NCI-H2196 (cell line): ENCODE data around the gene EIF3CL.
"Not testable (repeated sequence)": the region's sequence is repeated elsewhere in the genome, so short reads cannot be mapped to it uniquely, and the experiment has no call there.

Experiments used
- DNase-seq: peaks from one replicate; lab custom pipeline; 2025; ENCODE audit not compliant: unreplicated experiment; lab: John Stamatoyannopoulos, UW

EIF3CL gene, protein sequence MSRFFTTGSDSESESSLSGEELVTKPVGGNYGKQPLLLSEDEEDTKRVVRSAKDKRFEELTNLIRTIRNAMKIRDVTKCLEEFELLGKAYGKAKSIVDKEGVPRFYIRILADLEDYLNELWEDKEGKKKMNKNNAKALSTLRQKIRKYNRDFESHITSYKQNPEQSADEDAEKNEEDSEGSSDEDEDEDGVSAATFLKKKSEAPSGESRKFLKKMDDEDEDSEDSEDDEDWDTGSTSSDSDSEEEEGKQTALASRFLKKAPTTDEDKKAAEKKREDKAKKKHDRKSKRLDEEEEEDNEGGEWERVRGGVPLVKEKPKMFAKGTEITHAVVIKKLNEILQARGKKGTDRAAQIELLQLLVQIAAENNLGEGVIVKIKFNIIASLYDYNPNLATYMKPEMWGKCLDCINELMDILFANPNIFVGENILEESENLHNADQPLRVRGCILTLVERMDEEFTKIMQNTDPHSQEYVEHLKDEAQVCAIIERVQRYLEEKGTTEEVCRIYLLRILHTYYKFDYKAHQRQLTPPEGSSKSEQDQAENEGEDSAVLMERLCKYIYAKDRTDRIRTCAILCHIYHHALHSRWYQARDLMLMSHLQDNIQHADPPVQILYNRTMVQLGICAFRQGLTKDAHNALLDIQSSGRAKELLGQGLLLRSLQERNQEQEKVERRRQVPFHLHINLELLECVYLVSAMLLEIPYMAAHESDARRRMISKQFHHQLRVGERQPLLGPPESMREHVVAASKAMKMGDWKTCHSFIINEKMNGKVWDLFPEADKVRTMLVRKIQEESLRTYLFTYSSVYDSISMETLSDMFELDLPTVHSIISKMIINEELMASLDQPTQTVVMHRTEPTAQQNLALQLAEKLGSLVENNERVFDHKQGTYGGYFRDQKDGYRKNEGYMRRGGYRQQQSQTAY

DNA sequence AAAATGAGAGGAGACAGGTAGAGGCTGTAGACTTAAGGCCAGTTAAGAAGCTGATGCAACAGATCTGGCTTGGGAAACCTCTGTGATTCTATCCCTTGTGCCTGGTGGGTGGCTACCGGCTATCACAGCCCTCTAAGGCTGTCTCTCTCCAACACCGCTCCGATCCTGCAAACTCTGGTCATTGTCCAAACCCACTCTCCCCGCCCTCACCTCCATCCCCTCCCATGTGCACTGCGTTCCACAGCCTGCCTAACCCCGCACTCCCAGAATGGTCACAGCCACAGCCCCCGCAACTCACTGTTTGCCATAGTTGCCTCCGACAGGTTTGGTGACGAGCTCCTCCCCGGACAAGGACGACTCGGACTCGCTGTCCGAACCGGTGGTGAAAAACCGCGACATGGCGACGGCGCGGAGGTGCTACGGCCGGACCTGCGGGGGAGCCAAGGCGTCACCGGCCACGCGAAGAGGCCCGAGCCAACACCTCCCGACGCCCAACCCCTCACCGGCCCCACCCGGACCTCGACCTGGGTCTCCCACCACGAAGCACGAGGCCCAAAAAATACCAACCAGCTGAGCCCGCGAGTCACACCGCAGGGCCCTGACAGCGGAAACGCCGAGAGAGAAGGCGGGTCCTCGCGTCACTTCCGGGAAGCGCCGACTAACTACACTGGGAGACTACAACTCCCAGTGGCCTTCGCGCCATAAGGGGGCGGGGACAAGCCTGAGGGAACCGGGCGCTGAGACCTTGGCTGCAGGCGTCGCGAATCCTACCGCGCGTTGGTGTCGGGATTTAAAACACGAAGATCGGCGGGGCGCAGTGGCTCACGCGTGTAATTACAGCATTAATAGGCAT lies at the start of gene EIF3CL:
TSS of gene EIF3CL (minus strand) at position 622 of the 853 bp plus-strand sequence. CDS start at position 399, 223 bp downstream.
- DNase-seq = not testable (repeated sequence)

DNA sequence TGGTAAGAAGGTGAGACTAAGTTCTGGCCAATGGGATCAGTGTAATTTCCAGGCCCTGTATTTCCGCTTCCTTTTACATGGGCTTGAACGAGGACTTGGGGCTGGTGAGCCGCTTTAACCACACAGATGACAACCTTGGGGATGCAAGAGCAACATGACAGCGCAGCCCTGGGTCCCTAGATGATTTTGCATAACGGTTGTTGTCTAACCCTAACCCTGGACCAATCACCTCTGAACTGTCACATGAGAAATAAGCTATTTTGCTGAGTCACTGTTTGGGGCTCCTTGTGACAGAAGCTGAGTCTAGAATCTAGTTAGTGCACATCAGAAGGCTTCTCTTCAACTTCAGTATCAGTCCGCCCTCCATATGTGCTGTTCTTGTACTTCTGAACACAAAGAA lies 43.4 kb upstream of the EIF3CL start:
- not testable (repeated sequence) for DNase-seq

DNA sequence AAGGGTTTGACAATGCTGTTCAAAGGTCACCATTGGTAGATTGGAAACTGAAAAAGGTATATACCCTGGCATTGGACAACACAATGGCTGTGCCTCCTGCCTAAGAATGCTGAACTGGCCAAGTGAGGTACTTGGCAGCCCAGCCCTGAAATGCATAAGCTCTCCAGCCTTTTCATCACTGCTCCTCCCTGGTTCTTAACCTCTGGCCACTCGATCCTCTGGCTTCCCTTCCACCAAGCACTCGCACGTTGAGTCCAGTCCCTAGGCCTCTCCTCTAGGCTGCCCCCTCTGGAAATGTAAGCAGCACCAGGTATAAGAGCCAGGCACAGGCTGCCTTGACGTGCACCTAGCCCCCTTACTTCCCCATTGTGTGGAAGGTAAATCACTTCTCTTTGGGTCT lies 42.7 kb upstream of the EIF3CL start:
- DNase-seq = not testable (repeated sequence)

DNA sequence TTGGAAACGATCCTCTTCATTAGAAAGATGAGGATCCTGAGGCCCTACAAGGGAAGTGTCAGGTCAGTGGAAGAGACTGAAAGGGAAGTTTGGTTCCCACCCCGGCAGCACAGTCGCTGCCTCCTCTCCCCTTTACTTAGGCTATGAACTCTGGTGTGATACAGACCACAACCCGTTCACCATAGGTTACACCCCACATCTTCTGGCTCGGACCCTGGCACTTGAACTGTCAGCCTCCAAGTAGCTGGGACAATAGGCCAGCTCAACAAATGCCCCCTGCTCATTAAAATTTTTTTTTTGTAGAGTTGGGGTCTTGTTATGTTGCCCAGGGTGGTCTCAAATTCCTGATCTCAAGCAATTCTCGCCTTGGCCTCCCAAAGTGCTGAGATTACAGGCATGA lies 40.3 kb upstream of the EIF3CL start:
- not testable (repeated sequence) for DNase-seq

DNA sequence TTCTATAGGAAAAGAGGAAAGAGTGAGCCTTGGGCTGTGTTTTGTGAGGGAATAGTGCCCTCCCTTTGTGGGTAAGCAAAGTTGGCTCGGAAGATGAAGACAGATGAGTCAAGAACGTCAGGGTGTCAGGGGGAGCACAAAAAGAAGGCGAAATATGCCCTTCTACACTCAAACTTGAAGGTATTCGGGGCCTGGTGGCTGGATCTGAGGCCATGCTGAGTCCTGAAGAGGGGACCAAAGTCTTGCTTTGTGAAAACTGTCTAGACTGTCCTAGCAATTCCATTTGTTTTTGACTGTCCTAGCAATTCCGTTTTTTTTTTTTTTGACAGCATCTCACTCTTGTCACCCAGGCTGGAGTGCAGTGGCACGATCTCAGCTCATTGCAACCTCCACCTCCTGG lies 35.3 kb upstream of the EIF3CL start:
- DNase-seq = not testable (repeated sequence)

DNA sequence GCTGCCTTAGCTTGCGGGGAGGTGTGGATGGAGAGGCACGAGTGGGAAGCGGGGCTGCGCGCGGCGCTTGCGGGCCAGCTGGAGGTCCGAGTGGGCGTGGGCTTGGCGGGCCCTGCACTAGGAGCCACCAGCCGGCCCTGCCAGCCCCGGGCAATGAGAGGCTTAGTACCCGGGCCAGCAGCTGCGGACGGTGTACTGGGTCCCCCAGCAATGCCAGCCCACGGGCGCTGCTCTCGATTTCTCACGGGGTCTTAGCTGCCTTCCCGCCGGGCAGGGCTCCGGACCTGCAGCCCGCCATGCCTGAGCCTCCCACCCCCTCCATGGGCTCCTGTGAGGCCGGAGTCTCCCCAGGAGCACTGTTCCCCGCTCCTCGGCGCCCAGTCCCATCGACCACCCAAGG lies 31.7 kb upstream of the EIF3CL start:
- DNase-seq = not testable (repeated sequence)

DNA sequence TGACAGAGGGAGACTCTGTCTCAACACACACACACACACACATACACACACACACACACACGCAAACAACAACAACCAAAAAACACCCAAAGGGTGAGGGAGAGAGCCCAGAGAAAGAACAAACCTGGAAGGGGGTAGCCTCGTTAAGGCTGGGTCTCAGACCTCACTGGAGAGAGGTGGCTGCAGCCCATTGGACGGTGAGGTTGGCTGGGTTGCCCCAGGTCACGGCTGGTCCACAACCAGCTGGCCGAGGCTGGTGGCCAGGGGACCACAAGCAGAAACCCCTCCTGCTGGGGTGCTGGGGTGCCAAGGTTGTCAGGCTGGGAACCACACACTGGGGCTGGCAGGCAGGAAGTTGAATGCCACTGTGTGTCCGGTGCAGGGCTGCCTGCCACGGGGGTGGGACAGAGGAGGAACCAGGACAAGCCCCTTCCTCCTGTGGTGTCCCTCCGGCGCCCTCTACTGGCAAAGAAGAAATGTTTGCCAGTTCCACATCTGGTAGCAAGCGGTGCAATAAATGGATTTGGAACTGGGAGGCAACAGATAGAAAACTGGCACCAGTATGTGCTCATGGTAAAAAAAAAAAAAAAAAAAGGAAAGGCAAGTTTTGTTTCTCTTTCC lies 22.5 kb upstream of the EIF3CL start:
- DNase-seq = not testable (repeated sequence)

DNA sequence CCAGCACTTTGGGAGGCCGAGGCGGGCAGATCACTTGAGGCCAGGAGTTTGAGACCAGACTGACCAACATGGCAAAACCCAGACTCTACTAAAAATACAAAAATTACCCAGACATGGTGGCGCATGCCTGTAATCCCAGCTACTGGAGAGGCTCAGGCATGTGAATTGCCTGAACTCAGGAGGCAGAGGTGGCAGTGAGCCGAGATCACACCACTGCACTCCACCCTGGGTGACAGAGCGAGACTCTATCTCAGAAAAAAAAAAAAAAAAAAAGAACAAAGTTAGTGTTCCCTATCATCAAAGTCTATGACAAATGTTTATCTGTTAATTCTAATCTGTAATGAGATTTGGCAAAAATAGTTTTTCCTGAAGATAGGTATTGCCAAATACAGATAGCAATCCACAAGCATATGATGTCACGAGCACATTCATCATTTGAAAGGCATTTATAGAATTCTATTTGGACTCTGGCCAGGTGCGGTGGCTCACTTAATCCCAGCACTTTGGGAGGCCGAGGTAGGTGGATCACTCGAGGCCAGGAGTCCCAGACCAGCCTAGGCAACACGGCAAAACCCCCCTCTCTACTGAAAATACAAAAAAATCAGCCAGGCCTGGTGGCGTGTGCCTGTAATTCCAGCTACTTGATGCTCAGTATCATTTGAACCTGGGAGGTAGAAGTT lies 17.6 kb upstream of the EIF3CL start:
- DNase-seq = not testable (repeated sequence)

DNA sequence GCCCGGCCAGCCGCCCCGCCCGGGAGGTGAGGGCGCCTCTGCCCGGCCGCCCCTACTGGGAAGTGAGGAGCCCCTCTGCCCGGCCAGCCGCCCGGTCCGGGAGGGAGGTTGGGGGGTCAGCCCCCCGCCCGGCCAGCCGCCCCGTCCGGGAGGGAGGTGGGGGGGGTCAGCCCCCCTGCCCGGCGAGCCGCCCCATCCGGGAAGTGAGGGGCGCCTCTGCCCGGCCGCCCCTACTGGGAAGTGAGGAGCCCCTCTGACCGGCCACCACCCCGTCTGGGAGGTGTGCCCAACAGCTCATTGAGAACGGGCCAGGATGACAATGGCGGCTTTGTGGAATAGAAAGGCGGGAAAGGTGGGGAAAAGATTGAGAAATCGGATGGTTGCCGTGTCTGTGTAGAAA lies 13.4 kb upstream of the EIF3CL start:
- DNase-seq = not testable (repeated sequence)

DNA sequence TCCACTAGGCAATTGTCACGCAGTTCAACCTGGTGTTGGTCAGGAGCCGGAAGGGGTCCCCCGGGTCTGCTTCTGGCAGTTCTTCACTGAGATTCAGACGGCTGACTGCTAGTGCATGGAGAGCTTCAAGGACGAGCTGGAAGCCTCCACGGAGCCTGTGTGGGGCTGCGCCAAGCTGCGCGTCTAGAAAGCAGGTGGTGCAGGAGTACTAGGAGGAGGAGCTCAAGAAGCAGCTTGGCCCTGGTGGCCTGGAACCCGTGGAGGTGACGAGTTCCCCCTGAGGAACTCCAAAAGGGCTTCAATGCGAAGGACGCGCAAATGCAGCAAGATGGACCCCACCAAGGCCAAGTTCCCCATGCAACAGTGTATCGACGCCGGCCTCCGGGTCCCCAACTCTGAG lies 10.9 kb upstream of the EIF3CL start:
- DNase-seq = not testable (repeated sequence)

DNA sequence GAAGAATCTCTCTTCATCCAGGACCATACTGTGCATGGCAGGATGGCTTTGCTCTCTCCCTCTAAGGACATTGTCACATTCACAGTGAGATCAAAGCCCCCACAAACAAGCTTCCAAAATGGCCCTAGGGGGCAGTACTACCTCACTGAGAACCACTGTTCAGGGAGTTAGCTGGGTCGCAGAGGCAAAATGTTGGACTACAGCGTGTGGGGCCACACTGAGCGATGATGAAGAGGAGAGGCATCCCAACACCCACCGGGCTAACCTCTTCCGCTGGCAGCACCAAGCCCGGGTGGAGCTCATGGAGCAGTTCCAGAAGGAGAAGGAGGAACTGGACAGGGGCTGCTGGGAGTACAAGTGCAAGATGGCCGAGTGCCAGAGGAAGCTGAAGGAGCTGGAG lies 9.9 kb upstream of the EIF3CL start:
- DNase-seq = not testable (repeated sequence)

DNA sequence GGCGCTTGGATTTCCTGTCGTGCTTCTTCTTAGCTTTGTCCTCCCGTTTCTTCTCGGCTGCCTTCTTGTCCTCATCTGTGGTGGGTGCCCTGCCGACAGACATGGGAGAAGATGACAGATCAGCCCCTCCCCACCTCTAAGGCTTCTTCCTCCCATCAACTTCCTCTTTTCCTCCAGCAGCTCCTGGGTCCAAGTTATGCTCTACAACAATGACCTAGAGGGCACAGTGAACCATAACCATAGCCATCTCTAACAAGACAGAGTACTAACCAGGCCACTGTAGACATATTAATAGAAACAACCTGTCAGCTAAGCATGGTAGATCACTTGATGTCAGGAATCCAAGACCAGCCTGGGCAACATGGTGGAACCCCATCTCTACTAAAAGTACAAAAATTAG lies 11.6 kb downstream of the EIF3CL start:
- not testable (repeated sequence) for DNase-seq

DNA sequence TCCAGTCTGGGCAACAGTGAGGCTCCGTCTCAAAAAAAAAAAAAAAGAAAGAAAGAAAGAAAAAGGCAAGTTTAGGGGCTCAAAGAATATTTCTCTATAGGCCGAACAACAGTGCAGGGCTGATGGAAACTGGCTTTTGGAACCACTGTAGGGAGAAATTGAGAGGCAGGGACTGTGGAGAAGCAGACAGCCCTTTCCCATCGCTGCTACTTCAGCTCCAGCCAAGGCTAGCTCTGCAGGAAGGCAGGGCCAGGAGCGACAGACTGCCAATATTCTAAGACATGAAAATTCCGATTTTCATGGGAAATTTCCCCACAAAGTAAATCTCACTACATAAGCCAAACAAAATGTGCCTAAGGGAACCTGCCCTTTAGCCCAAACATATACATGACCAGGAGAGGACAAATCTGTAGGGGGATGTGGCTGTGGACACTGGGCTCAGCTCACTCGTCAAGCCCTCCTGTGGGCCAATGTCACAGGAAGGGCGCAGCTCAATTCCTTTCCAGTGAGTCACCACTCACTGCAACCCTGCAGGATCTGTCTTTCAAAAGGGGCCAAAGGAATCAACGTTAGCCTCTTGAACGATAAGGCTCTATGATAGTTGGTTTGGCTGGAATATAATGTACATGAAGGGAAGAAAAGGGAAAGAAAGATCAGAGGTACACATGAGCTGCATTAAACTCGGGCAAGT lies 21.3 kb downstream of the EIF3CL start:
- DNase-seq = not testable (repeated sequence)

DNA sequence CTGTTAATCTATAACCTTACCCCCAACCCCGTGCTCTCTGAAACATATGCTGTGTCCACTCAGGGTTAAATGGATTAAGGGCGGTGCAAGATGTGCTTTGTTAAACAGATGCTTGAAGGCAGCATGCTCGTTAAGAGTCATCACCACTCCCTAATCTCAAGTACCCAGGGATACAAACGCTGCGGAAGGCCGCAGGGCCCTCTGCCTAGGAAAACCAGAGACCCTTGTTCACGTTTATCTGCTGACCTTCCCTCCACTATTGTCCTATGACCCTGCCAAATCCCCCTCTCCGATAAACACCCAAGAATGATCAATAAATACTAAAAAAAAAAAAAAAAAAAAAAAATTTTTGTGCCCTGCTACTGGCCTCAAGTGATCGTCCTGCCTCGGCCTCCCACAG lies 25.8 kb downstream of the EIF3CL start:
- not testable (repeated sequence) for DNase-seq

DNA sequence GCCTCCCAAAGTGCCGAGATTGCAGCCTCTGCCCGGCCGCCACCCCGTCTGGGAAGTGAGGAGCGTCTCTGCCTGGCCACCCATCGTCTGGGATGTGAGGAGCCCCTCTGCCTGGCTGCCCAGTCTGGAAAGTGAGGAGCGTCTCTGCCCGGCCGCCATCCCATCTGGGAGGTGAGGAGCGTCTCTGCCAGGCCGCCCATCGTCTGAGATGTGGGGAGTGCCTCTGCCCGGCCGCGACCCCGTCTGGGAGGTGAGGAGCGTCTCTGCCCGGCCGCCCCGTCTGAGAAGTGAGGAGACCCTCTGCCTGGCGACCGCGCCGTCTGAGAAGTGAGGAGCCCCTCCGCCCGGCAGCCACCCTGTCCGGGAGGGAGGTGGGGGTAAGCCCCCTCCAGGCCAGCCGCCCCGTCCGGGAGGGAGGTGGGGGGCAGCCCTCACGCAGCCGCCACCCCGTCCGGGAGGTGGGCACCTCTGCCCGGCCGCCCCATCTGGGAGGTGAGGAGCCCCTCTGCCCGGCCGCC lies 26.5 kb downstream of the EIF3CL start:
- DNase-seq = not testable (repeated sequence)

DNA sequence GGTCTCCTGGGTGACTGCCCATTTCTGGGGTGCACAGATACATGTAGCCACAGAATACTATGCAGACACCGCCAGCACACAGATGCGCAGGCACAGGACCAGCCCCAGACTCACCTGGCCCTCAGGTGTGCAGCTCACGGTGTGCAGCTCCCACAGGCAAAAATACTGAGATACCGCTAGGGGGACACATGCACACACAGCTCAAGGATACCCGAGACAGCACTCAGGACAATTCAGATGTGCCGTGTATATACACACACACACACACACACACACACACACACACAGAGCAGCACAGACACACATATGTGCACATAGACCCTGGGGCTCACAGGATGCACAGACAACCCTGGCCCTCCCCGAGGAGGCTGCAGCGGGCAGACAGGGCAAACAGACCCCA lies 28.5 kb downstream of the EIF3CL start:
- DNase-seq = not testable (repeated sequence)

DNA sequence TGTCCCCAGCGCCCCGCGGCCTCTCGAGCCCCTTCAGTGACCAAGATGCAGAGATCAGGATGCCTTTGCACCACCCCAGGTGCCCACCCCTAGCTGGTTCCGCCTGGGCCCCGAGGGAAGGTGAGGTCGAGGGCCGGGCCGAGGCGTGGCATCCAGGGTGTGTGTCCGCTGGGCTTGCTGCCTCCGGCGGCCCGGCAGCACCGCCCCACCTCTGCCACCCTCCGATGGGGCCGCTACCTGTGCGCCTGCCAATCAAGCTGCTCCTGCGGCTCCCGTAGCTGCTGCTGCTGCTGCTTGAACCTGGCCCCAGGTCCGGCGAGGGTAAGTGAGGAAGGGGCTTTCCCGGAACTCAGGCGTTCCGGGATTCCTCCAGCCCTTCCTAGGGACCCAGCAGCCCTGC lies 29.4 kb downstream of the EIF3CL start:
- DNase-seq = not testable (repeated sequence)

DNA sequence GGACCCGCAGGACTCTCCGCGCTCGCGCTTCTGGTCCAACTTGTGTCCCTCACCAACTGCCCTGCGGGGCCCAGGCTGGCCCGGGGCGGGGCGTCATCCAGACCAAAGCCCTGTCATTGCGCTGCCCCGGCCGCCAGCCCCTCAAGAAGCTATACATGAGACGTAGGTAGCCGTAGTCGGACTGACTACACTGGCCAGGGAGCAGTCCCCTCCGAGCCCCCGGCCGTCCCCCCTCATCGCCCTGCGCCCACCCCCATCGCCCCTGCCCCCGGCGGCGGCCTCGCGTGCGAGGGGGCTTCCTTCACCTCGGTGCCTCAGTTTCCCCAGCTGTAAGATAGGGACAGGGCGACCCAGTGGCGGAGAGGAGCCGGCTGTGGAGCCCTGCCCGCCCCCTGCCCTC lies 35.7 kb downstream of the EIF3CL start:
- DNase-seq = not testable (repeated sequence)
